Smooth muscle cell (in vitro differentiated cells): ENCODE results near the gene SFXN4. TPM values are rescaled to one million over a fixed set of nuclear protein-coding genes. Genes with fewer than 3 reads are reported as not detected.

Source experiments
- DNase-seq: peaks from one replicate; lab custom pipeline; 2025; ENCODE audit not compliant: unreplicated experiment; lab: John Stamatoyannopoulos, UW
- H2AFZ ChIP-seq: fragments of 200-600 bp; sonication (generic); 2 replicates; pipeline ENCODE4 v1.6.0; 2016; ENCODE audit warnings: antibody characterized with exemption, low read depth, mild to moderate bottlenecking
- H3F3A ChIP-seq: fragments of 200-600 bp; sonication (generic); 2 replicates; pipeline ENCODE4 v1.6.0; 2017; ENCODE audit warnings: antibody characterized with exemption, low read depth
- H3K27ac ChIP-seq: fragments of 200-600 bp; sonication (generic); 2 replicates; pipeline ENCODE4 v1.5.1; 2016; ENCODE audit warnings: low read depth, mild to moderate bottlenecking
- H3K27me3 ChIP-seq: fragments of 200-600 bp; sonication (generic); 2 replicates; pipeline ENCODE4 v1.6.1; 2016; ENCODE audit warnings: low read depth, mild to moderate bottlenecking
- H3K36me3 ChIP-seq: fragments of 200-600 bp; sonication (generic); 2 replicates; pipeline ENCODE4 v1.5.1; 2016; ENCODE audit warnings: low read depth
- H3K4me1 ChIP-seq: fragments of 200-600 bp; sonication (generic); 2 replicates; pipeline ENCODE4 v1.5.1; 2016; ENCODE audit warnings: low read depth
- H3K4me2 ChIP-seq: fragments of 200-600 bp; sonication (generic); 2 replicates; pipeline ENCODE4 v1.6.0; 2016; ENCODE audit warnings: mild to moderate bottlenecking
- H3K4me3 ChIP-seq: fragments of 200-600 bp; sonication (generic); 2 replicates; pipeline ENCODE4 v1.5.1; 2016; ENCODE audit warnings: mild to moderate bottlenecking
- H3K79me2 ChIP-seq: fragments of 200-600 bp; sonication (generic); 2 replicates; pipeline ENCODE4 v1.6.0; 2016; ENCODE audit warnings: low read depth, mild to moderate bottlenecking
- H3K9ac ChIP-seq: fragments of 200-600 bp; sonication (generic); 2 replicates; pipeline ENCODE4 v1.6.0; 2016; ENCODE audit warnings: low read depth
- H3K9me3 ChIP-seq: fragments of 200-600 bp; sonication (generic); replicated peaks from 2 replicates; pipeline ENCODE4 v1.5.1; 2016; ENCODE audit warnings: low read depth
- H4K20me1 ChIP-seq: fragments of 200-600 bp; sonication (generic); 2 replicates; pipeline ENCODE4 v1.6.0; 2016; ENCODE audit warnings: low read depth
- CTCF ChIP-seq: fragments of 200-600 bp; sonication (generic); IDR thresholded peaks from 2 replicates; pipeline ENCODE4 v1.5.1; 2017; ENCODE audit warnings: borderline replicate concordance, mild to moderate bottlenecking, antibody characterized with exemption; ENCODE audit not compliant: insufficient read depth, poor library complexity, severe bottlenecking
- WGBS: methylation state at CpG from one replicate; pipeline ENCODE4 v1.1.7; 2016; ENCODE audit warnings: low lambda C conversion rate; 5-methylcytosine and 5-hydroxymethylcytosine counted together
- polyA plus RNA-seq: library from polyadenylated mRNA; unstranded; fragments of >200 nt; fragmentation: Nextera tagmentation; extraction: Ambion mirVana; gene quantifications from 2 replicates; pipeline ENCODE4 v1.2.1, GENCODE V29; 2016
- total RNA-seq: library from RNA; depleted of rRNA; stranded (reverse); fragments of >200 nt; gene quantifications from 2 replicates; pipeline ENCODE4 v1.2.3, GENCODE V29; 2014

SFXN4 gene
- total and polyA plus RNA-seq, 2 experiments from 2014 or later = 12.2 to 16.2 TPM

- H3F3A ChIP-seq = no peaks in the 10 kb centered on the region
- H3K4me3 ChIP-seq = no peak overlapping the region
- no peak overlapping the region for H2AFZ ChIP-seq
- WGBS = 55% methylated on average over 4 of the region's 4 CpGs
- H4K20me1 ChIP-seq = no peaks in the 10 kb centered on the region
- peak overlapping the region; percentile 85 for H3K27ac ChIP-seq
- H3K36me3 ChIP-seq = no peaks in the 10 kb centered on the region
- H3K4me2 ChIP-seq = peak overlapping the region; percentile 55
- no peaks in the 10 kb centered on the region for H3K4me1 ChIP-seq
- H3K9me3 ChIP-seq = no peaks in the 10 kb centered on the region
- no peak for DNase-seq
- TF ChIP-seq CTCF = no peak
- no peaks in the 10 kb centered on the region for H3K79me2 ChIP-seq
- no peaks in the 10 kb centered on the region for H3K27me3 ChIP-seq
- H3K9ac ChIP-seq = peak overlapping the region; percentile 65
Measured at GRCh38 chr10:119135513-119135881, 30.0 kb downstream of the SFXN4 start.

GRCh38 chr10:119133949-119134348 lies 31.6 kb downstream of the SFXN4 start:
- TF ChIP-seq CTCF = no peak
- Histone ChIP-seq H3K9ac (no peak overlapping the region), H3K36me3 (peaks cover 2% of the 10 kb centered on the region), H3K4me3 (no peak overlapping the region), H3K79me2 (no peaks in the 10 kb centered on the region), H3K27me3 (no peaks in the 10 kb centered on the region), H3F3A (no peaks in the 10 kb centered on the region), H3K27ac (no peak overlapping the region), H3K4me2 (no peak overlapping the region), H3K9me3 (no peaks in the 10 kb centered on the region), H4K20me1 (no peaks in the 10 kb centered on the region), H3K4me1 (no peaks in the 10 kb centered on the region), H2AFZ (no peak overlapping the region)
- DNase-seq = no peak
- WGBS = 94% methylated on average over 8 of the region's 8 CpGs

- Histone ChIP-seq H3K79me2 (no peaks in the 10 kb centered on the region), H2AFZ (no peak overlapping the region), H3K27me3 (no peaks in the 10 kb centered on the region), H4K20me1 (no peaks in the 10 kb centered on the region), H3F3A (no peaks in the 10 kb centered on the region), H3K9ac (no peak overlapping the region), H3K27ac (no peak overlapping the region), H3K9me3 (no peaks in the 10 kb centered on the region), H3K4me1 (no peaks in the 10 kb centered on the region), H3K36me3 (peaks cover 2% of the 10 kb centered on the region), H3K4me2 (no peak overlapping the region), H3K4me3 (no peak overlapping the region)
- WGBS = 93% methylated on average over 14 of the region's 14 CpGs
- DNase-seq = no peak
- no peak for TF ChIP-seq CTCF
Measured at GRCh38 chr10:119132521-119133345, 32.8 kb downstream of the SFXN4 start.
